Activated T-helper 1 cell treated with anti-CD3 and anti-CD28 coated beads, Interleukin-2, amount 50 U/mL, for 16 hours (primary cell): ENCODE results near the gene FRMD8.
"Not testable (repeated sequence)": the region's sequence is repeated elsewhere in the genome, so short reads cannot be mapped to it uniquely, and the experiment has no call there.

Source experiments
- DNase-seq, 2 donors: peaks; one replicate each; pipeline ENCODE4 v3.0.0-alpha.2; 2020; ENCODE audit warnings: low read depth in 1 of 2, low spot score in 1 of 2

Gene FRMD8

GRCh38 chr11:65448418-65449105 lies 62.1 kb downstream of the FRMD8 start:
- DNase-seq: no peak

- not testable (repeated sequence) for DNase-seq
These were observed 64.9 kb downstream of the FRMD8 start for GRCh38 chr11:65451301-65451700.

GRCh38 chr11:65452259-65452658 lies 65.8 kb downstream of the FRMD8 start:
- DNase-seq: not testable (repeated sequence)

GRCh38 chr11:65452806-65453490 lies 66.5 kb downstream of the FRMD8 start:
- DNase-seq: no peak

GRCh38 chr11:65454311-65454695 lies 67.9 kb downstream of the FRMD8 start:
- no peak for DNase-seq

- peak; percentile 58 to 75 for DNase-seq
These were observed 68.4 kb downstream of the FRMD8 start for GRCh38 chr11:65454696-65455456.

GRCh38 chr11:65456418-65456817 lies 70.0 kb downstream of the FRMD8 start:
- no peak for DNase-seq

GRCh38 chr11:65459552-65459951 lies 73.1 kb downstream of the FRMD8 start:
- no peak for DNase-seq
